ENCODE measurements around the gene REC8. TPM values are rescaled to one million over a fixed set of nuclear protein-coding genes. Genes with fewer than 3 reads are reported as not detected.
A peak's percentile ranks its signal among the peaks of the same experiment; 100 is the strongest.

REC8 gene
- 10 to 100 TPM; 36.6 to 67.1 (median 48.2) TPM for polyA plus RNA-seq (ENCODE audit: insufficient read depth in 1 of 5, insufficient read length in 5 of 5, low replicate concordance in 1 of 5)
- long read RNA-seq, donor 1, transcript REC8-213 (20 exons, 2,405 nt) = major isoform, 6 of 832 reads
- long read RNA-seq, donor 1, partial matches to known transcripts = 343 of 832 reads
- long read RNA-seq, donor 1, other reads (novel, unspliced or antisense) = 478 of 832 reads
- long read RNA-seq, donor 2, partial matches to known transcripts = 0 of 6 reads
- long read RNA-seq, donor 2, other reads (novel, unspliced or antisense) = 0 of 6 reads
- long read RNA-seq, donor 3, partial matches to known transcripts = 165 of 214 reads
- long read RNA-seq, donor 3, other reads (novel, unspliced or antisense) = 41 of 214 reads
- long read RNA-seq, donor 4, partial matches to known transcripts = 38 of 99 reads
- long read RNA-seq, donor 4, other reads (novel, unspliced or antisense) = 54 of 99 reads
- long read RNA-seq, donor 5, partial matches to known transcripts = 5 of 10 reads
- long read RNA-seq, donor 5, other reads (novel, unspliced or antisense) = 0 of 10 reads
- long read RNA-seq, donor 6, partial matches to known transcripts = 174 of 226 reads
- long read RNA-seq, donor 6, other reads (novel, unspliced or antisense) = 43 of 226 reads
- long read RNA-seq, donor 7, partial matches to known transcripts = 10 of 43 reads
- long read RNA-seq, donor 7, other reads (novel, unspliced or antisense) = 29 of 43 reads
- long read RNA-seq, donor 8, partial matches to known transcripts = 9 of 11 reads
- long read RNA-seq, donor 8, other reads (novel, unspliced or antisense) = 0 of 11 reads

GRCh38 chr14:24171422-24172260 lies at the start of gene REC8:
Gene REC8 (plus strand): TSS chr14:24172080. CDS start chr14:24172553, 473 bp downstream.
- peak; percentile 85 for DNase-seq

- DNase-seq = no peak
Measured at GRCh38 chr14:24122416-24122815, 49.5 kb upstream of the REC8 start.

- DNase-seq = no peak
Measured at GRCh38 chr14:24122898-24123297, 49.0 kb upstream of the REC8 start.

- DNase-seq = no peak
Measured at GRCh38 chr14:24123424-24124417, 48.2 kb upstream of the REC8 start.

GRCh38 chr14:24126939-24127338 lies 44.9 kb upstream of the REC8 start:
- DNase-seq = no peak

- no peak for DNase-seq
Measured at GRCh38 chr14:24127673-24128072, 44.2 kb upstream of the REC8 start.

- no peak for DNase-seq
Measured at GRCh38 chr14:24129410-24129998, 42.4 kb upstream of the REC8 start.

GRCh38 chr14:24130380-24130716 lies 41.5 kb upstream of the REC8 start, which contains the start of gene FITM1:
Gene FITM1 (plus strand): TSS chr14:24130659. CDS start chr14:24131564, 905 bp downstream.
- DNase-seq = no peak

GRCh38 chr14:24130717-24131548 lies 40.9 kb upstream of the REC8 start:
- DNase-seq = no peak

GRCh38 chr14:24131549-24131966 lies 40.3 kb upstream of the REC8 start:
- DNase-seq = no peak

- DNase-seq = no peak
Measured at GRCh38 chr14:24132061-24132685, 39.7 kb upstream of the REC8 start.

- DNase-seq = no peak
Measured at GRCh38 chr14:24132976-24133375, 38.9 kb upstream of the REC8 start.

GRCh38 chr14:24133735-24134134 lies 38.1 kb upstream of the REC8 start:
- no peak for DNase-seq

GRCh38 chr14:24135584-24135833 lies 36.4 kb upstream of the REC8 start:
- DNase-seq = no peak

- peak; percentile 90 to 91 for DNase-seq
Measured at GRCh38 chr14:24135834-24136683, 35.8 kb upstream of the REC8 start, which contains the start of gene PSME1. Gene PSME1 (plus strand): TSS chr14:24136194. CDS start chr14:24136263, 69 bp downstream.

- no peak for DNase-seq
Measured at GRCh38 chr14:24136684-24137528, 35.0 kb upstream of the REC8 start.
